ENCODE measurements around the gene STX2. TPM values are rescaled to one million over a fixed set of nuclear protein-coding genes. Genes with fewer than 3 reads are reported as not detected.

Gene STX2
- total RNA-seq, 1 donor from 2014 or later, result 15.9 TPM

DNA sequence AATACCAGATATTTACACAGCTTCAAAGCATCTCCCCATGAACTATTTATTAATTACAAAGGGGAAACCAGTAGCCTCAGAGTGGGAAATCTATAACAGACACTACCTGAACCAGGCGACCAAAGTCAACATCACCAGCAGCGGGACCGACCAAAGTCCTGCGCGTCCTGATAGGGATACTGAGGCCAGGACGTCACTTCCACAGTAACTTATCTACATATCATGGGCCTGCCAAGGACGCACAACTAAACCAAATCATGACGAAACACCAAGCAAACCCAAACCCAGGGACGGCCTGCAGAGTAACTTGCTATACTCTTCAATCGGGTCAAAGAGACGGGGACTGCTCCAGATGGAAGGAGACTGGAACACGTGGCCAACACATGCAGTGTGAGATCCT is 96.9 kb downstream of the STX2 start:
- peaks cover 5% of the 10 kb centered on the region for H3K27me3 Mint-ChIP-seq (ENCODE audit: insufficient read depth)
- intact Hi-C loops (cut with micrococcal nuclease), result no loop called here
- no peaks in the 10 kb centered on the region for H3K9me3 Mint-ChIP-seq
- H3K4me3 Mint-ChIP-seq, result no peak overlapping the region
- DNase-seq (ENCODE audit: low spot score), result no peak
- H3K36me3 Mint-ChIP-seq (ENCODE audit: low read depth), result no peaks in the 10 kb centered on the region
- H3K4me1 Mint-ChIP-seq (ENCODE audit: low read depth), result no peaks in the 10 kb centered on the region
- no peak overlapping the region for H3K27ac Mint-ChIP-seq

Other genes with a start within 250 kb of the STX2 start
- 0.29 TPM in 1 of 2 replicates, not detected in the other for gene RIMBP2, start 123.0 kb downstream of the STX2 start, total RNA-seq
- gene RAN, start 32.8 kb upstream of the STX2 start, total RNA-seq, result 1,823 and 1,852 TPM in 2 replicates
- 0.18 and 0.59 TPM in 2 replicates for gene ADGRD1, start 114.7 kb upstream of the STX2 start, total RNA-seq